Measurements from ENCODE around the gene TMEM176B.

GRCh38 chr7:150754951-150755350 lies 45.2 kb downstream of the TMEM176B start:
- no peak for TF ChIP-seq CTCF (IDR thresholded peaks at IDR 0.05; ENCODE audit: low read depth, low read length)
- TF ChIP-seq EZH2phosphoT487 (IDR thresholded peaks at IDR 0.05; ENCODE audit: low read depth), result no peak
